Prostate gland (tissue), 2 donors: ENCODE results near the gene FHL1. TPM values are rescaled to one million over a fixed set of nuclear protein-coding genes. Genes with fewer than 3 reads are reported as not detected.

Experiments used
- DNase-seq: peaks from one replicate; pipeline ENCODE4 v3.0.0-alpha.2; 2019; ENCODE audit warnings: low spot score
- H3K27ac ChIP-seq, 2 donors: fragments of 200-600 bp; sonication (generic); 2 replicates each; pipeline ENCODE4 v1.5.1; 2017 to 2019
- H3K27me3 ChIP-seq: fragments of 200-600 bp; sonication (generic); replicated peaks from 2 replicates; pipeline ENCODE4 v1.5.1; 2019; ENCODE audit not compliant: insufficient read depth
- H3K36me3 ChIP-seq, 2 donors: fragments of 200-600 bp; sonication (generic); 1 replicate in 1 of 2; 2 replicates in 1 of 2; pipeline versions ENCODE4 v1.5.1 to v1.8.1; 2017 to 2019
- H3K4me1 ChIP-seq: fragments of 200-600 bp; sonication (generic); replicated peaks from 2 replicates; pipeline ENCODE4 v1.5.1; 2019
- H3K4me3 ChIP-seq, 2 donors: fragments of 200-600 bp; sonication (generic); 2 replicates each; pipeline ENCODE4 v1.5.1; 2017 to 2019
- H3K9me3 ChIP-seq: fragments of 200-600 bp; sonication (generic); 2 replicates; pipeline ENCODE4 v1.5.1; 2017
- POLR2A ChIP-seq: fragments of 450-650 bp; IDR thresholded peaks from one replicate; pipeline ENCODE4 v1.6.1; 2016; ENCODE audit warnings: antibody characterized with exemption, mild to moderate bottlenecking
- POLR2AphosphoS5 ChIP-seq: sonication (generic); formaldehyde crosslinking; IDR thresholded peaks from one replicate; pipeline ENCODE4 v1.6.1; 2017; ENCODE audit warnings: antibody characterized with exemption
- WGBS: methylation state at CpG from one replicate; pipeline ENCODE4 v1.1.5; 2018; 5-methylcytosine and 5-hydroxymethylcytosine counted together
- intact Hi-C: fragments of 100-400 bp; cut with DNase I; formaldehyde crosslinking; loops from one replicate; pipeline ENCODE4 v1.14.2; 2022
- total RNA-seq, 2 donors: library from RNA; depleted of rRNA; stranded (reverse); fragments of >200 nt; gene quantifications; one replicate each; pipeline ENCODE4 v1.1.0, GENCODE V29; 2016
- TF ChIP-seq, protein P1 (sequence below), 4 experiments: fragments of 200-600 bp in 2 of 4; fragments of 450-650 bp in 2 of 4; sonication (generic) in 2 of 4; IDR thresholded peaks; 1 replicate in 3 of 4; 2 replicates in 1 of 4; pipeline ENCODE4 v1.5.1; 2016 to 2019; ENCODE audit warnings: antibody characterized with exemption in 4 of 4, mild to moderate bottlenecking in 2 of 4, moderate library complexity in 2 of 4

Gene FHL1
- total RNA-seq, 2 donors from 2014 or later, result 246 to 296 TPM

GRCh38 chrX:136200466-136200865 is 53.1 kb downstream of the FHL1 start:
- no peak overlapping the region for H3K4me3 ChIP-seq
- H3K27me3 ChIP-seq, result no peaks in the 10 kb centered on the region
- no peak for DNase-seq
- WGBS, result 93% methylated on average over 2 of the region's 2 CpGs
- intact Hi-C loops, result no loop called here
- H3K9me3 ChIP-seq, result no peaks in the 10 kb centered on the region
- H3K27ac ChIP-seq, result no peak overlapping the region
- H3K36me3 ChIP-seq, result no peaks in the 10 kb centered on the region
- H3K4me1 ChIP-seq, result no peaks in the 10 kb centered on the region
- no peak for TF ChIP-seq POLR2A
- TF ChIP-seq, protein P1, sequence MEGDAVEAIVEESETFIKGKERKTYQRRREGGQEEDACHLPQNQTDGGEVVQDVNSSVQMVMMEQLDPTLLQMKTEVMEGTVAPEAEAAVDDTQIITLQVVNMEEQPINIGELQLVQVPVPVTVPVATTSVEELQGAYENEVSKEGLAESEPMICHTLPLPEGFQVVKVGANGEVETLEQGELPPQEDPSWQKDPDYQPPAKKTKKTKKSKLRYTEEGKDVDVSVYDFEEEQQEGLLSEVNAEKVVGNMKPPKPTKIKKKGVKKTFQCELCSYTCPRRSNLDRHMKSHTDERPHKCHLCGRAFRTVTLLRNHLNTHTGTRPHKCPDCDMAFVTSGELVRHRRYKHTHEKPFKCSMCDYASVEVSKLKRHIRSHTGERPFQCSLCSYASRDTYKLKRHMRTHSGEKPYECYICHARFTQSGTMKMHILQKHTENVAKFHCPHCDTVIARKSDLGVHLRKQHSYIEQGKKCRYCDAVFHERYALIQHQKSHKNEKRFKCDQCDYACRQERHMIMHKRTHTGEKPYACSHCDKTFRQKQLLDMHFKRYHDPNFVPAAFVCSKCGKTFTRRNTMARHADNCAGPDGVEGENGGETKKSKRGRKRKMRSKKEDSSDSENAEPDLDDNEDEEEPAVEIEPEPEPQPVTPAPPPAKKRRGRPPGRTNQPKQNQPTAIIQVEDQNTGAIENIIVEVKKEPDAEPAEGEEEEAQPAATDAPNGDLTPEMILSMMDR (IDR thresholded peaks at IDR 0.05), result no peak

DNA sequence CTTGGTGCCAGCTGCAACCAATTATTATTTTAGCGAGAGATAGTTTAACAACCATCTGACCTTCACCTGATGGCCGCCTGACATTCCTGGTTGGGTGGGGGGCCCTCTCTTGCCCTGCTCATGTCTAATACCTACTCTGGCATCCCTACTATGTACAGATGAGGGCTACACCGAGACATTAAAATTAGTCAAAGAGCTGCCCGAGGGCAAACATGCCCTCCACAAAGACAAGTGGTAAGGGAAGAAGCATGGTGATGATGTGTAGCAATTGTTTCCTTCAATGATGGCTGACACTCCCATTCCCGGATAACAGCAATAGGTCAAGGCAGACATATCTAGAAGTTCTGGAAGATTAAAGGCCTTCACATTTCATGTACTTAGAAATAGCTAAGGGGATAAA is 54.3 kb downstream of the FHL1 start:
- intact Hi-C loops, result no loop called here
- Histone ChIP-seq H3K4me3 (no peak overlapping the region), H3K36me3 (no peaks in the 10 kb centered on the region), H3K27ac (no peak overlapping the region), H3K27me3 (no peaks in the 10 kb centered on the region), H3K9me3 (no peaks in the 10 kb centered on the region), H3K4me1 (no peaks in the 10 kb centered on the region)
- no peak for DNase-seq
- WGBS, result 71% methylated on average over 5 of the region's 5 CpGs
- TF ChIP-seq, protein P1 (IDR thresholded peaks at IDR 0.05), result no peak
- TF ChIP-seq POLR2AphosphoS5, result no peak
- TF ChIP-seq POLR2A, result no peak

GRCh38 chrX:136202889-136203288 is 55.6 kb downstream of the FHL1 start:
- H3K4me3 ChIP-seq, result no peak overlapping the region
- no peaks in the 10 kb centered on the region for H3K36me3 ChIP-seq
- no peaks in the 10 kb centered on the region for H3K4me1 ChIP-seq
- no peak for DNase-seq
- H3K27ac ChIP-seq, result no peak overlapping the region
- intact Hi-C loops, result no loop called here
- H3K9me3 ChIP-seq, result no peaks in the 10 kb centered on the region
- TF ChIP-seq POLR2A (no peak), POLR2AphosphoS5 (no peak)
- TF ChIP-seq, protein P1 (IDR thresholded peaks at IDR 0.05), result no peak
- H3K27me3 ChIP-seq, result no peaks in the 10 kb centered on the region
- 14% methylated on average over 5 of the region's 5 CpGs for WGBS

- TF ChIP-seq, protein P1 (IDR thresholded peaks at IDR 0.05), result no peak
- no peak for TF ChIP-seq POLR2A
- TF ChIP-seq POLR2AphosphoS5, result no peak
- Histone ChIP-seq H3K9me3 (no peaks in the 10 kb centered on the region), H3K4me3 (no peak overlapping the region), H3K27me3 (no peaks in the 10 kb centered on the region), H3K36me3 (no peaks in the 10 kb centered on the region), H3K4me1 (no peaks in the 10 kb centered on the region), H3K27ac (no peak overlapping the region)
- intact Hi-C loops, result no loop called here
- no peak for DNase-seq
Measured at GRCh38 chrX:136203438-136203837, 56.1 kb downstream of the FHL1 start.

DNA sequence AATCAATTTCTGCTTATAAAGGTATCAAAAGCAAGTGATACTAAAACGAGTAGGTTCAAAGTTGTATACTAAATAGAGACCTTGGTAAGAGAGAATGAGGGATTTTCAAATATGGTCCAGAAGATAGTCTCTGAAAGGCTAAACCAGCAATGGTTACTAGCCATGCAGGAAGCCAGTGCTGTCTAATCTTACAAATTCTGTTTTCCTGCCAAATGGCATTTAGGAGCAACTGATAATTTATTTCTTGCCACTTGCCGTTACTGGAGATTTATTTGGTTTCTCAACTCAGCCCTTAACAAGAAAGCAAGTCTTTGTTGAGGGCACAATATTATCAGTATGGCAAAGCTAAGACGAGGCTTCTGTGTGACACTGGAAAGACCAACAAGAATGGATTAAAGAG is 56.6 kb downstream of the FHL1 start:
- DNase-seq, result no peak
- no peak for TF ChIP-seq POLR2A
- TF ChIP-seq POLR2AphosphoS5, result no peak
- TF ChIP-seq, protein P1 (IDR thresholded peaks at IDR 0.05), result no peak
- H3K27me3 ChIP-seq, result no peaks in the 10 kb centered on the region
- H3K4me3 ChIP-seq, result no peak overlapping the region
- H3K4me1 ChIP-seq, result no peaks in the 10 kb centered on the region
- H3K9me3 ChIP-seq, result no peaks in the 10 kb centered on the region
- intact Hi-C loops, result no loop called here
- H3K27ac ChIP-seq, result no peak overlapping the region
- H3K36me3 ChIP-seq, result no peaks in the 10 kb centered on the region
- WGBS, result 51% methylated on average over 3 of the region's 3 CpGs
